ENCODE results near the gene S100A14.
"Not testable (repeated sequence)": the region's sequence is repeated elsewhere in the genome, so short reads cannot be mapped to it uniquely, and the experiment has no call there.

S100A14 gene

GRCh38 chr1:153585006-153585405 is 31.1 kb downstream of the S100A14 start:
- no peak overlapping the region for H3K4me3 ChIP-seq (IDR thresholded peaks at IDR 0.05; ENCODE audit: insufficient read depth, low read depth, low read length)
- no peak overlapping the region for H2AFZ ChIP-seq (ENCODE audit: low read depth)
- no peak overlapping the region for H3K9ac ChIP-seq
- TF ChIP-seq, protein P1, sequence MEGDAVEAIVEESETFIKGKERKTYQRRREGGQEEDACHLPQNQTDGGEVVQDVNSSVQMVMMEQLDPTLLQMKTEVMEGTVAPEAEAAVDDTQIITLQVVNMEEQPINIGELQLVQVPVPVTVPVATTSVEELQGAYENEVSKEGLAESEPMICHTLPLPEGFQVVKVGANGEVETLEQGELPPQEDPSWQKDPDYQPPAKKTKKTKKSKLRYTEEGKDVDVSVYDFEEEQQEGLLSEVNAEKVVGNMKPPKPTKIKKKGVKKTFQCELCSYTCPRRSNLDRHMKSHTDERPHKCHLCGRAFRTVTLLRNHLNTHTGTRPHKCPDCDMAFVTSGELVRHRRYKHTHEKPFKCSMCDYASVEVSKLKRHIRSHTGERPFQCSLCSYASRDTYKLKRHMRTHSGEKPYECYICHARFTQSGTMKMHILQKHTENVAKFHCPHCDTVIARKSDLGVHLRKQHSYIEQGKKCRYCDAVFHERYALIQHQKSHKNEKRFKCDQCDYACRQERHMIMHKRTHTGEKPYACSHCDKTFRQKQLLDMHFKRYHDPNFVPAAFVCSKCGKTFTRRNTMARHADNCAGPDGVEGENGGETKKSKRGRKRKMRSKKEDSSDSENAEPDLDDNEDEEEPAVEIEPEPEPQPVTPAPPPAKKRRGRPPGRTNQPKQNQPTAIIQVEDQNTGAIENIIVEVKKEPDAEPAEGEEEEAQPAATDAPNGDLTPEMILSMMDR (conservative IDR thresholded peaks at IDR 0.05; ENCODE audit: low read depth, low read length): no peak
- H3K27ac ChIP-seq: no peak overlapping the region
- no peak overlapping the region for H3K4me2 ChIP-seq
- H3K79me2 ChIP-seq (ENCODE audit: insufficient read depth, low read depth): no peaks in the 10 kb centered on the region
- no peaks in the 10 kb centered on the region for H3K36me3 ChIP-seq (ENCODE audit: insufficient read depth)
- H3K4me1 ChIP-seq (ENCODE audit: low read depth, poor library complexity, severe bottlenecking): no peaks in the 10 kb centered on the region
- H4K20me1 ChIP-seq (ENCODE audit: insufficient read depth): no peaks in the 10 kb centered on the region
- H3K27me3 ChIP-seq (ENCODE audit: insufficient read depth, low read depth): no peaks in the 10 kb centered on the region

DNA sequence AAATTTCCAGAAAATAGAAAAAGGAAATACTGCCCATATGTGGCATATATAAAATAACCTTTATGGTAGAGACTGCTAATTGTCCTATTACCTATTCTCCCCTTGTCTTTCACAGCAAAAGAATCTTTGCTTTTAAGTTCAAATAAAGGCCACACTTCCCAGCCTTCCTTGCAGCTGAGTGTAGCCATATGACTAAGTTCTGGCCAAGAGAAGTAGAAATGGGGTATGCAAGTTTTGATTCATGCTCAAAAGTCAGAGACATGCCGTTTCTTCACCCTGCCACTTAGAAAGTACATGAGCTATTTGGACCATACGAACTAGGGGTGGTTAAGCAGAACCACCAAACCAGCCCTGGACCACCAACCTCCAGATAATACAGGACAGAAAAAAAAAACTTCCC is 32.1 kb downstream of the S100A14 start:
- H3K36me3 ChIP-seq (ENCODE audit: insufficient read depth): no peaks in the 10 kb centered on the region
- TF ChIP-seq, protein P1 (conservative IDR thresholded peaks at IDR 0.05; ENCODE audit: low read depth, low read length): no peak
- no peak overlapping the region for H3K27ac ChIP-seq
- no peaks in the 10 kb centered on the region for H3K4me1 ChIP-seq (ENCODE audit: low read depth, poor library complexity, severe bottlenecking)
- no peak overlapping the region for H2AFZ ChIP-seq (ENCODE audit: low read depth)
- H3K27me3 ChIP-seq (ENCODE audit: insufficient read depth, low read depth): no peaks in the 10 kb centered on the region
- no peaks in the 10 kb centered on the region for H3K79me2 ChIP-seq (ENCODE audit: insufficient read depth, low read depth)
- H3K4me3 ChIP-seq (IDR thresholded peaks at IDR 0.05; ENCODE audit: insufficient read depth, low read depth, low read length): no peak overlapping the region
- H3K9ac ChIP-seq: no peak overlapping the region
- H4K20me1 ChIP-seq (ENCODE audit: insufficient read depth): no peaks in the 10 kb centered on the region
- H3K4me2 ChIP-seq: no peak overlapping the region

- H3K4me1 ChIP-seq (ENCODE audit: low read depth, poor library complexity, severe bottlenecking); H3K79me2 ChIP-seq (ENCODE audit: insufficient read depth, low read depth); H4K20me1 ChIP-seq (ENCODE audit: insufficient read depth); H3K27ac ChIP-seq; H3K4me3 ChIP-seq (IDR thresholded peaks at IDR 0.05; ENCODE audit: insufficient read depth, low read depth, low read length); H2AFZ ChIP-seq (ENCODE audit: low read depth); H3K4me2 ChIP-seq; H3K36me3 ChIP-seq (ENCODE audit: insufficient read depth); H3K27me3 ChIP-seq (ENCODE audit: insufficient read depth, low read depth); H3K9ac ChIP-seq: not testable (repeated sequence)
Observed at GRCh38 chr1:153583514-153583913, 32.6 kb downstream of the S100A14 start.

- not testable (repeated sequence) for H3K4me3 ChIP-seq (IDR thresholded peaks at IDR 0.05; ENCODE audit: insufficient read depth, low read depth, low read length); H3K9ac ChIP-seq; H3K4me1 ChIP-seq (ENCODE audit: low read depth, poor library complexity, severe bottlenecking); H3K27me3 ChIP-seq (ENCODE audit: insufficient read depth, low read depth); H2AFZ ChIP-seq (ENCODE audit: low read depth); H3K79me2 ChIP-seq (ENCODE audit: insufficient read depth, low read depth); H3K36me3 ChIP-seq (ENCODE audit: insufficient read depth); H4K20me1 ChIP-seq (ENCODE audit: insufficient read depth); H3K4me2 ChIP-seq; H3K27ac ChIP-seq
Observed at GRCh38 chr1:153582836-153583235, 33.3 kb downstream of the S100A14 start.

DNA sequence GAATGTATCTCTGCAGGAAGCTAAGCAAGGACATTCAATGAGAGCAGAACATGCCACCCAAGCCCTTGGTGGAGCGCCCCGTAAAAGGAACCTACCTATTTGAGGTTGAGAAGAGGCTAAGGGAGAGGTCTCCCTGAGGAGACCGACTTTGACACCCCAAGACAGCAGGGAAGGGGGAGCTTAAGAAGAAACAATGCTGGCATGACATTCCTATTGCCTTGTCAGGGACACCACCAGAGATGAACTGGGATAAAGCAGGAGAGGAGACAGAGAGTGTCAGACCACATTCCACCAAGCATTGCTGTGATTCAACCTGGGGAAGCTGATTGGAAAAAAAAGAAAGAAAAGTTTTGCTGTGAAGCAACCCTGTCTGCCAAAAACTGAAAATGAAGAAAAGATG is 37.2 kb downstream of the S100A14 start:
- H3K9ac ChIP-seq: no peak overlapping the region

More for the DNA sequence above, 37.2 kb downstream of the S100A14 start:
- Histone ChIP-seq H3K4me1 (ENCODE audit: low read depth, poor library complexity, severe bottlenecking) (no peaks in the 10 kb centered on the region), H3K36me3 (ENCODE audit: insufficient read depth) (no peaks in the 10 kb centered on the region), H3K4me2 (no peak overlapping the region), H3K27me3 (ENCODE audit: insufficient read depth, low read depth) (peaks cover 10% of the 10 kb centered on the region; the same call in 1 of the 2 replicates), H3K79me2 (ENCODE audit: insufficient read depth, low read depth) (no peaks in the 10 kb centered on the region), H4K20me1 (ENCODE audit: insufficient read depth) (no peaks in the 10 kb centered on the region), H3K4me3 (IDR thresholded peaks at IDR 0.05; ENCODE audit: insufficient read depth, low read depth, low read length) (no peak overlapping the region), H3K27ac (no peak overlapping the region), H2AFZ (ENCODE audit: low read depth) (no peak overlapping the region)
- TF ChIP-seq, protein P1 (conservative IDR thresholded peaks at IDR 0.05; ENCODE audit: low read depth, low read length): no peak
